GM21381 (cell line): ENCODE results near the gene CD180.
A peak's percentile ranks its signal among the peaks of the same experiment; 100 is the strongest.

Source experiments
- ATAC-seq: cut with Tn5 transposase; IDR thresholded peaks from one replicate; pipeline ENCODE4 v1.9.1; 2021; ENCODE audit warnings: mild to moderate bottlenecking, moderate library complexity; ENCODE audit not compliant: unreplicated experiment

CD180 gene

GRCh38 chr5:67163231-67163756, 33.3 kb downstream of the CD180 start:
- no peak for ATAC-seq

GRCh38 chr5:67161767-67162166, 34.8 kb downstream of the CD180 start:
- no peak for ATAC-seq

- ATAC-seq: no peak
Measured at GRCh38 chr5:67160985-67161384, 35.6 kb downstream of the CD180 start.

- ATAC-seq: no peak
Measured at GRCh38 chr5:67160272-67160671, 36.3 kb downstream of the CD180 start.

GRCh38 chr5:67156976-67157583, 39.5 kb downstream of the CD180 start:
- ATAC-seq: peak; percentile 79

- no peak for ATAC-seq
Measured at GRCh38 chr5:67154556-67155206, 41.9 kb downstream of the CD180 start.

GRCh38 chr5:67153292-67153691, 43.3 kb downstream of the CD180 start:
- no peak for ATAC-seq

GRCh38 chr5:67152400-67152799, 44.2 kb downstream of the CD180 start:
- no peak for ATAC-seq

- ATAC-seq: no peak
Measured at GRCh38 chr5:67149951-67150523, 46.6 kb downstream of the CD180 start.

- no peak for ATAC-seq
Measured at GRCh38 chr5:67149057-67149950, 47.3 kb downstream of the CD180 start.

- no peak for ATAC-seq
Measured at GRCh38 chr5:67147760-67148159, 48.8 kb downstream of the CD180 start.

- ATAC-seq: no peak
Measured at GRCh38 chr5:67146981-67147380, 49.6 kb downstream of the CD180 start.

- no peak for ATAC-seq
Measured at GRCh38 chr5:67146574-67146973, 50.0 kb downstream of the CD180 start.

GRCh38 chr5:67144183-67144639, 52.4 kb downstream of the CD180 start:
- no peak for ATAC-seq

GRCh38 chr5:67143549-67143948, 53.0 kb downstream of the CD180 start:
- ATAC-seq: no peak

GRCh38 chr5:67142816-67143215, 53.8 kb downstream of the CD180 start:
- ATAC-seq: no peak

GRCh38 chr5:67141644-67142043, 55.0 kb downstream of the CD180 start:
- no peak for ATAC-seq

GRCh38 chr5:67140413-67140812, 56.2 kb downstream of the CD180 start:
- ATAC-seq: no peak

GRCh38 chr5:67139030-67139429, 57.6 kb downstream of the CD180 start:
- no peak for ATAC-seq

GRCh38 chr5:67135381-67135984, 61.1 kb downstream of the CD180 start:
- no peak for ATAC-seq

GRCh38 chr5:67133776-67134175, 62.8 kb downstream of the CD180 start:
- ATAC-seq: no peak
